OCI-LY7 (cell line): Measurements from ENCODE around the gene IRS1. TPM values are rescaled to one million over a fixed set of nuclear protein-coding genes. Genes with fewer than 3 reads are reported as not detected.

ENCODE experiments used
- BruUV-seq: library from RNA; stranded (reverse); fragments of 400-500 nt; replicated peaks from 2 replicates; lab custom pipeline; 2021; lab: Mats Ljungman, UMichigan
- CTCF ChIA-PET: fragments of 300-600 bp; sonication (Branson Sonifier 250); formaldehyde crosslinking; loops from one replicate; lab custom pipeline; 2022; ENCODE audit warnings: antibody characterized with exemption; ENCODE audit not compliant: unreplicated experiment; lab: Charles Lee
- POLR2A ChIA-PET: fragments of 300-600 bp; sonication (Branson Sonifier 250); formaldehyde crosslinking; loops from one replicate; lab custom pipeline; 2022; ENCODE audit warnings: antibody characterized with exemption; lab: Charles Lee
- DNase-seq: peaks from one replicate; pipeline ENCODE4 v3.0.0-alpha.2; 2015; ENCODE audit warnings: low spot score
- H2AFZ ChIP-seq: fragments of 200-600 bp; sonication (generic), shearing (Covaris generic); 2 replicates; pipeline ENCODE4 v1.6.1; 2014; ENCODE audit warnings: mild to moderate bottlenecking, antibody characterized with exemption, low read length, moderate library complexity
- H3K27ac ChIP-seq: fragments of 200-600 bp; sonication (generic); 2 replicates; pipeline ENCODE4 v1.5.1; 2014; ENCODE audit warnings: mixed run types, low read depth, mild to moderate bottlenecking, moderate library complexity, low read length, inconsistent platforms; ENCODE audit not compliant: poor library complexity, severe bottlenecking
- H3K36me3 ChIP-seq: fragments of 200-600 bp; sonication (generic); 2 replicates; pipeline ENCODE4 v1.6.1; 2014; ENCODE audit warnings: mild to moderate bottlenecking, antibody characterized with exemption, low read length, moderate library complexity, mixed read lengths; ENCODE audit not compliant: insufficient read depth
- H3K4me1 ChIP-seq: fragments of 200-600 bp; sonication (generic); 2 replicates; pipeline ENCODE4 v1.5.1; 2014; ENCODE audit warnings: mild to moderate bottlenecking, low read length; ENCODE audit not compliant: insufficient read depth, poor library complexity, severe bottlenecking
- H3K4me2 ChIP-seq: fragments of 200-600 bp; sonication (generic); 2 replicates; pipeline ENCODE4 v1.6.1; 2014; ENCODE audit warnings: mild to moderate bottlenecking, low read length
- H3K4me3 ChIP-seq: fragments of 200-600 bp; sonication (generic); 2 replicates; pipeline ENCODE4 v1.5.1; 2014; ENCODE audit warnings: mild to moderate bottlenecking, low read depth, low read length; ENCODE audit not compliant: poor library complexity, severe bottlenecking
- H3K79me2 ChIP-seq: fragments of 200-600 bp; sonication (generic); 2 replicates; pipeline ENCODE4 v1.6.1; 2016; ENCODE audit warnings: low read depth, mild to moderate bottlenecking, low read length, moderate library complexity, mixed read lengths; ENCODE audit not compliant: insufficient read depth
- H3K9me2 ChIP-seq: fragments of 200-600 bp; sonication (generic); 2 replicates; pipeline ENCODE4 v1.6.1; 2016; ENCODE audit warnings: mild to moderate bottlenecking, low read length, mixed read lengths; ENCODE audit not compliant: insufficient read depth
- H3K9me3 ChIP-seq: fragments of 200-600 bp; sonication (generic); 2 replicates; pipeline ENCODE4 v1.6.1; 2014; ENCODE audit warnings: mild to moderate bottlenecking, mixed run types, low read length, mixed read lengths
- H4K20me1 ChIP-seq: fragments of 200-600 bp; sonication (generic); 2 replicates; pipeline ENCODE4 v1.6.1; 2014; ENCODE audit warnings: mild to moderate bottlenecking, antibody characterized with exemption, low read length, moderate library complexity, mixed read lengths; ENCODE audit not compliant: insufficient read depth
- EZH2phosphoT487 ChIP-seq: fragments of 200-600 bp; sonication (generic); IDR thresholded peaks from 2 replicates; pipeline ENCODE4 v1.6.1; 2018; ENCODE audit warnings: low read depth, borderline replicate concordance, mild to moderate bottlenecking, mixed run types, antibody characterized with exemption, low read length, moderate library complexity, mixed read lengths
- intact Hi-C: fragments of 100-400 bp; cut with micrococcal nuclease; formaldehyde crosslinking; loops from one replicate; pipeline ENCODE4 v1.10.0; 2022; ENCODE audit not compliant: unreplicated experiment
- total RNA-seq, 2 experiments: library from RNA; depleted of rRNA in 1 of 2; stranded (reverse); fragments of >200 nt in 1 of 2; shearing (Covaris generic) in 1 of 2; gene quantifications; 2 replicates each; pipeline ENCODE4 v1.2.3, GENCODE V29; 2014 to 2022
- TF ChIP-seq, protein P1 (sequence below): fragments of 200-600 bp; sonication (generic); conservative IDR thresholded peaks from 2 replicates; pipeline ENCODE4 v1.5.1; 2014; ENCODE audit warnings: mild to moderate bottlenecking, antibody characterized with exemption, low read length, moderate library complexity, mixed read lengths

IRS1 gene
- total RNA-seq, 2 experiments from 2014 or later, result 18.1 to 23.5 TPM

DNA sequence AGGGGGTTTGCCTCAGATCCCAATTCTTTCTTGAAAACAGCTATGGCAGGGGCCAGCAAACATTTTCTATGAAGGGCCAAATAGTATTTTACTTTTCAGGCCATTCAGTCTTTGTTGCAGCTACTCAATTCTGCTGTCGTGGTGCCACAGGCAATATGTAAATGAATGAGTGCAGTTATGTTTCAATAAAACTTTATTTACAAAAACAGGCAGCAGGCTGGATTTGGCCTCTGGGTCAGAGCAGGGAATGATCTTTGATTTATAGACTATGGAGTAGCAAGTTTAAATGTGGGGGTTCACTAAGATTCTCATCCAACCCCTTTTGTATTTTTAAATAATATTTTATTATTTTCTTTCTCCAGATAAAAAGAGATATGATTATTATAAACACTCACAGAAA lies 72.4 kb downstream of the IRS1 start:
- Histone ChIP-seq H3K79me2 (no peaks in the 10 kb centered on the region), H3K4me1 (no peaks in the 10 kb centered on the region), H3K27ac (no peak overlapping the region), H3K9me2 (no peaks in the 10 kb centered on the region), H4K20me1 (no peaks in the 10 kb centered on the region), H3K36me3 (no peaks in the 10 kb centered on the region), H3K4me3 (no peak overlapping the region), H2AFZ (no peak overlapping the region), H3K4me2 (no peak overlapping the region), H3K9me3 (no peaks in the 10 kb centered on the region)
- ChIA-PET POLR2A (no interaction called here), CTCF (no interaction called here)
- TF ChIP-seq, protein P1, sequence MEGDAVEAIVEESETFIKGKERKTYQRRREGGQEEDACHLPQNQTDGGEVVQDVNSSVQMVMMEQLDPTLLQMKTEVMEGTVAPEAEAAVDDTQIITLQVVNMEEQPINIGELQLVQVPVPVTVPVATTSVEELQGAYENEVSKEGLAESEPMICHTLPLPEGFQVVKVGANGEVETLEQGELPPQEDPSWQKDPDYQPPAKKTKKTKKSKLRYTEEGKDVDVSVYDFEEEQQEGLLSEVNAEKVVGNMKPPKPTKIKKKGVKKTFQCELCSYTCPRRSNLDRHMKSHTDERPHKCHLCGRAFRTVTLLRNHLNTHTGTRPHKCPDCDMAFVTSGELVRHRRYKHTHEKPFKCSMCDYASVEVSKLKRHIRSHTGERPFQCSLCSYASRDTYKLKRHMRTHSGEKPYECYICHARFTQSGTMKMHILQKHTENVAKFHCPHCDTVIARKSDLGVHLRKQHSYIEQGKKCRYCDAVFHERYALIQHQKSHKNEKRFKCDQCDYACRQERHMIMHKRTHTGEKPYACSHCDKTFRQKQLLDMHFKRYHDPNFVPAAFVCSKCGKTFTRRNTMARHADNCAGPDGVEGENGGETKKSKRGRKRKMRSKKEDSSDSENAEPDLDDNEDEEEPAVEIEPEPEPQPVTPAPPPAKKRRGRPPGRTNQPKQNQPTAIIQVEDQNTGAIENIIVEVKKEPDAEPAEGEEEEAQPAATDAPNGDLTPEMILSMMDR, result no peak
- no peak for TF ChIP-seq EZH2phosphoT487
- DNase-seq, result no peak
- no TSS peak for BruUV-seq
- intact Hi-C loops, result no loop called here

DNA sequence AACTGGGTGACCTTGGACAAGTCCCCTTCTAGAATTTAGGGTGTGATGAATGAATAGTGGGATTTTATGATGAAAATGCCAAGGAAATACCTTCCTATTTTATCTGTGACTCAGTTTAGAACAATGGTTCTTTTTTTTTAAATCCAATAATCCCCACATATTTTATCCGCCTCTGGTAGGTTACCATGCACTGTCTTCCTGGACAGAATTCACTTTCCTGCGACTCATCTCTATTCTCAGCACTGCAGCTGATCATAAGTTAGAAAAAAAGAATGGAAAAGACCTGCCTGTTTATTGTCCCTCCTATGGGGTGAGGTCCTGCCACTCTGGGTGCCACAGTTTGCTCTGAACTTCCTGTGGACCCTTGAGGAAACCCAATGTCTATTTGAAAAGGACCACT lies 73.1 kb downstream of the IRS1 start:
- Histone ChIP-seq H2AFZ (no peak overlapping the region), H3K4me2 (no peak overlapping the region), H3K36me3 (no peaks in the 10 kb centered on the region), H4K20me1 (no peaks in the 10 kb centered on the region), H3K79me2 (no peaks in the 10 kb centered on the region), H3K9me2 (no peaks in the 10 kb centered on the region), H3K27ac (no peak overlapping the region), H3K9me3 (no peaks in the 10 kb centered on the region), H3K4me3 (no peak overlapping the region), H3K4me1 (no peaks in the 10 kb centered on the region)
- no peak for DNase-seq
- intact Hi-C loops, result no loop called here
- no peak for TF ChIP-seq EZH2phosphoT487
- TF ChIP-seq, protein P1, result no peak
- ChIA-PET POLR2A (no interaction called here), CTCF (no interaction called here)
- no TSS peak for BruUV-seq

DNA sequence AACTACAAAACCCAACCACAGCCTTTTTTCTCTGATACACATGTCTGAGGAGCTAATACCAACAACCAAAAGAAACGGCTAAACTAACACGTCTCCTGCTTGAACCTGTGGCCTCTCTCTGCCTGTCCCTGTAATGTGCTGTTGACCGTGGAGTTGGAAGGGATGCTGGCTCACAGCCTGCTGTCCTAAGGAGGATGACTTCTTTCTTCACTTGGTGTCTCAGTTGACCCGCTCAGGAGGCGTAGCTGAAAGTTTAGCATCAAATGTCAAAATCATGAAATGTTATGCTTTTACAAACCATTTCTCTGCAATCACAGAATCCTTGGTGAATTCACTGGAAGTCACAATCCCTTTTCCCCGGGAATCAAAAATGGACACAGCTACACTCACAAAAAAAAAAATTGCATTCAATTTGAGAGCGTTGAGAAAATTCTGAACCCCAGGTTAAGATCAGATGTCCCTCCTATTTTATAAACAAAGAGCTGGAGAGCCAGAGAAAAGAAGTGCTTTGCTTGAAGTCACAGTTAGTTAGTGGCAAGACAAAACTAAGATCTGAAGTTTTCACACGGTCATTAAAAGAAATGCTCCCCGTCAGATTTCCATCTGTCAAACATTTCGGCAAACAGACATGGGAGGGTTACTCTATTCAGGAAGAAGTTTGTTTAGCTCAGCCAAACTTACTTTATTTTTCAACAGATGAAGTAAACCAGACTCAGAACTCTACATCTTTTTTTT lies 74.3 kb downstream of the IRS1 start:
- no peak for TF ChIP-seq EZH2phosphoT487
- TF ChIP-seq, protein P1, result no peak
- intact Hi-C loops, result no loop called here
- Histone ChIP-seq H3K4me1 (no peaks in the 10 kb centered on the region), H3K9me2 (no peaks in the 10 kb centered on the region), H3K4me2 (no peak overlapping the region), H2AFZ (no peak overlapping the region), H3K27ac (no peak overlapping the region), H3K9me3 (no peaks in the 10 kb centered on the region), H4K20me1 (no peaks in the 10 kb centered on the region), H3K4me3 (no peak overlapping the region), H3K79me2 (no peaks in the 10 kb centered on the region), H3K36me3 (no peaks in the 10 kb centered on the region)
- ChIA-PET CTCF (no interaction called here), POLR2A (interaction anchor here (0.5 to 1.2 kb wide), 4 partner anchors 26 to 1207 kb away, joined by 3 to 4 read pairs (median 4); no protein-coding TSS in a partner anchor)
- no TSS peak for BruUV-seq
- no peak for DNase-seq
